Colonic mucosa (tissue), 4 donors: Measurements from ENCODE around the gene SCG2. TPM values are rescaled to one million over a fixed set of nuclear protein-coding genes. Genes with fewer than 3 reads are reported as not detected.

Experiments used
- DNase-seq: peaks from one replicate; pipeline ENCODE4 v3.0.0-alpha.2; 2020
- H3K27ac ChIP-seq: fragments of 200-600 bp; one replicate; pipeline ENCODE4 v1.8.0; 2021
- H3K27me3 ChIP-seq: fragments of 200-600 bp; one replicate; pipeline ENCODE4 v1.8.0; 2021
- H3K36me3 ChIP-seq: fragments of 200-600 bp; one replicate; pipeline ENCODE4 v1.8.0; 2021
- H3K4me1 ChIP-seq: fragments of 200-600 bp; one replicate; pipeline ENCODE4 v1.8.0; 2021; ENCODE audit warnings: mild to moderate bottlenecking
- H3K4me3 ChIP-seq: fragments of 200-600 bp; one replicate; pipeline ENCODE4 v1.8.0; 2021
- H3K9ac ChIP-seq, 2 donors: one replicate each; pipeline ENCODE4 v1.7.0; 2013; ENCODE audit warnings: control low read depth in 2 of 2, low read depth in 2 of 2, low read length in 2 of 2
- H3K9me3 ChIP-seq: fragments of 200-600 bp; one replicate; pipeline ENCODE4 v1.8.0; 2021
- intact Hi-C: fragments of 100-400 bp; cut with DNase I; formaldehyde crosslinking; loops from one replicate; pipeline ENCODE4 v1.14.1; 2022
- total RNA-seq, 2 donors: library from RNA; stranded (reverse); fragmentation: NEBNext Ultra II Directional in 1 of 2; extraction: Animal tissue kit (Norgen Biotek cat#: 25700) in 1 of 2; gene quantifications; one replicate each; pipeline ENCODE4 v1.2.1, GENCODE V29; 2021
- TF ChIP-seq, protein P1 (sequence below): fragments of 200-600 bp; IDR thresholded peaks from one replicate; pipeline ENCODE4 v1.8.0; 2022; ENCODE audit warnings: antibody characterized with exemption, mild to moderate bottlenecking
- donor health status: healthy.
- donor health status: DM: no; HTN: no; CAD: no.
- donor health status: DM: no; HTN: no; CAD: no.

The SCG2 gene
- total RNA-seq, 2 donors from 2014 or later, result 2.9 to 4.1 TPM

- Histone ChIP-seq H3K4me1 (no peaks in the 10 kb centered on the region), H3K9ac (no peak overlapping the region), H3K9me3 (no peaks in the 10 kb centered on the region), H3K36me3 (no peaks in the 10 kb centered on the region), H3K27ac (no peak overlapping the region), H3K27me3 (no peaks in the 10 kb centered on the region), H3K4me3 (no peak overlapping the region)
- TF ChIP-seq, protein P1, sequence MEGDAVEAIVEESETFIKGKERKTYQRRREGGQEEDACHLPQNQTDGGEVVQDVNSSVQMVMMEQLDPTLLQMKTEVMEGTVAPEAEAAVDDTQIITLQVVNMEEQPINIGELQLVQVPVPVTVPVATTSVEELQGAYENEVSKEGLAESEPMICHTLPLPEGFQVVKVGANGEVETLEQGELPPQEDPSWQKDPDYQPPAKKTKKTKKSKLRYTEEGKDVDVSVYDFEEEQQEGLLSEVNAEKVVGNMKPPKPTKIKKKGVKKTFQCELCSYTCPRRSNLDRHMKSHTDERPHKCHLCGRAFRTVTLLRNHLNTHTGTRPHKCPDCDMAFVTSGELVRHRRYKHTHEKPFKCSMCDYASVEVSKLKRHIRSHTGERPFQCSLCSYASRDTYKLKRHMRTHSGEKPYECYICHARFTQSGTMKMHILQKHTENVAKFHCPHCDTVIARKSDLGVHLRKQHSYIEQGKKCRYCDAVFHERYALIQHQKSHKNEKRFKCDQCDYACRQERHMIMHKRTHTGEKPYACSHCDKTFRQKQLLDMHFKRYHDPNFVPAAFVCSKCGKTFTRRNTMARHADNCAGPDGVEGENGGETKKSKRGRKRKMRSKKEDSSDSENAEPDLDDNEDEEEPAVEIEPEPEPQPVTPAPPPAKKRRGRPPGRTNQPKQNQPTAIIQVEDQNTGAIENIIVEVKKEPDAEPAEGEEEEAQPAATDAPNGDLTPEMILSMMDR, result no peak
- intact Hi-C loops, result no loop called here
- DNase-seq, result no peak
Measured at GRCh38 chr2:223599640-223600380, 2.4 kb downstream of the SCG2 start.

- H3K27ac ChIP-seq, result no peak overlapping the region
- intact Hi-C loops, result no loop called here
- H3K4me1 ChIP-seq, result no peaks in the 10 kb centered on the region
- H3K36me3 ChIP-seq, result no peaks in the 10 kb centered on the region
- TF ChIP-seq, protein P1, result no peak
- no peaks in the 10 kb centered on the region for H3K9me3 ChIP-seq
- no peaks in the 10 kb centered on the region for H3K27me3 ChIP-seq
- DNase-seq, result no peak
- no peak overlapping the region for H3K9ac ChIP-seq
- no peak overlapping the region for H3K4me3 ChIP-seq
Measured at GRCh38 chr2:223598994-223599639, 3.0 kb downstream of the SCG2 start.

DNA sequence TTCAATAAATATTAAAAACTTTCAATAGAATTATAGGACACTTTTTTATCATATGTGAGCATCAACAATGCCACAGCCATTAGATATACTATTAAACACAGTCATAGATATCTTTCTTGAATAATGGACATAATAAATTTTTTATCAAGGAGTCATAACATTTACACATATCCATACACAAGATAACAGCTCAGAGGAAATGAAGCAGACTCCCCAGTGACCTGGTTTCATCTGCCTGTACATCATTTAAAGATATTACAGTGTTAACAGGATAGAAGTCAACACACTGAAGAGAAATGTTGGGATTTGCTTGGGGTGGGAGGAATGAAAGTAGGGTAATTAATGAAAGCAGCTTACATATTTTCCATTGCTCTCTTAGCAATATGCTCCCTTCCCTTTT, 5.1 kb downstream of the SCG2 start:
- Histone ChIP-seq H3K9ac (no peak overlapping the region), H3K4me3 (no peak overlapping the region), H3K36me3 (no peaks in the 10 kb centered on the region), H3K9me3 (no peaks in the 10 kb centered on the region), H3K27ac (no peak overlapping the region), H3K4me1 (no peaks in the 10 kb centered on the region), H3K27me3 (no peaks in the 10 kb centered on the region)
- TF ChIP-seq, protein P1, result no peak
- no peak for DNase-seq
- intact Hi-C loops, result no loop called here

GRCh38 chr2:223596208-223596607, 6.0 kb downstream of the SCG2 start:
- no peaks in the 10 kb centered on the region for H3K9me3 ChIP-seq
- no peak overlapping the region for H3K27ac ChIP-seq
- H3K36me3 ChIP-seq, result no peaks in the 10 kb centered on the region
- no peak for DNase-seq
- TF ChIP-seq, protein P1, result no peak
- intact Hi-C loops, result no loop called here
- no peak overlapping the region for H3K4me3 ChIP-seq
- no peaks in the 10 kb centered on the region for H3K27me3 ChIP-seq
- H3K4me1 ChIP-seq, result no peaks in the 10 kb centered on the region
- no peak overlapping the region for H3K9ac ChIP-seq

GRCh38 chr2:223594831-223595230, 7.3 kb downstream of the SCG2 start:
- Histone ChIP-seq H3K36me3 (no peaks in the 10 kb centered on the region), H3K9ac (no peak overlapping the region), H3K27ac (no peak overlapping the region), H3K4me3 (no peak overlapping the region), H3K9me3 (no peaks in the 10 kb centered on the region), H3K4me1 (no peaks in the 10 kb centered on the region), H3K27me3 (no peaks in the 10 kb centered on the region)
- TF ChIP-seq, protein P1, result no peak
- DNase-seq, result no peak
- intact Hi-C loops, result no loop called here
